GM23338 (cell line): Measurements from ENCODE around the gene FNIP2. TPM values are rescaled to one million over a fixed set of nuclear protein-coding genes. Genes with fewer than 3 reads are reported as not detected.

ENCODE experiments used
- CREB1 ChIP-seq: fragments of 250-450 bp; sonication (Bioruptor Pico); IDR thresholded peaks from 2 replicates; pipeline ENCODE4 v1.5.0; 2020; ENCODE audit warnings: low read depth, mild to moderate bottlenecking, moderate library complexity
- ETS1 ChIP-seq: IDR thresholded peaks from 2 replicates; pipeline ENCODE4 v1.6.1; 2016; ENCODE audit warnings: antibody characterized with exemption
- EZH2 ChIP-seq: fragments of 200-600 bp; sonication (generic); IDR thresholded peaks from one replicate; pipeline ENCODE4 v1.8.0; 2017; ENCODE audit warnings: antibody characterized with exemption, mild to moderate bottlenecking, low read depth; ENCODE audit not compliant: unreplicated experiment
- EZH2phosphoT487 ChIP-seq: fragments of 200-600 bp; sonication (generic); IDR thresholded peaks from one replicate; pipeline ENCODE4 v1.8.1; 2018; ENCODE audit warnings: antibody characterized with exemption; ENCODE audit not compliant: unreplicated experiment
- POLR2AphosphoS5 ChIP-seq: IDR thresholded peaks from 2 replicates; pipeline ENCODE4 v1.6.1; 2016; ENCODE audit warnings: antibody characterized with exemption, low read depth
- REST ChIP-seq: IDR thresholded peaks from one replicate; pipeline ENCODE4 v1.6.1; 2018; ENCODE audit warnings: antibody characterized with exemption; ENCODE audit not compliant: unreplicated experiment
- ZNF462 ChIP-seq: fragments of 250-450 bp; sonication (Bioruptor Pico); IDR thresholded peaks from 2 replicates; pipeline ENCODE4 v1.5.0; 2020; ENCODE audit warnings: mild to moderate bottlenecking, moderate library complexity
- polyA plus RNA-seq: library from polyadenylated mRNA; unstranded; fragments of >200 nt; fragmentation: Nextera tagmentation; extraction: Ambion mirVana; gene quantifications from 2 replicates; pipeline ENCODE4 v1.2.1, GENCODE V29; 2016
- total RNA-seq: library from RNA; depleted of rRNA; stranded (reverse); fragments of >200 nt; shearing (Covaris generic); gene quantifications from 2 replicates; pipeline ENCODE4 v1.2.3, GENCODE V29; 2014

The FNIP2 gene
- total and polyA plus RNA-seq, 2 experiments from 2014 or later = 2.7 to 17.2 TPM

GRCh38 chr4:158756588-158756987 lies 12.2 kb upstream of the FNIP2 start (continued):
- no peak for TF ChIP-seq ZNF462 (CRISPR knock-in tag)
- no peak for TF ChIP-seq ETS1
- no peak for TF ChIP-seq POLR2AphosphoS5
- no peak for TF ChIP-seq CREB1 (CRISPR knock-in tag)
- no peak for TF ChIP-seq EZH2
- TF ChIP-seq REST = no peak
- TF ChIP-seq EZH2phosphoT487 = no peak
